NT2/D1 (cell line): Measurements from ENCODE around the gene CDHR3.

Source experiments
- YY1 ChIP-seq: IDR thresholded peaks from 2 replicates; pipeline ENCODE4 v1.6.1; 2011; ENCODE audit not compliant: insufficient read length, insufficient read depth
- ZNF274 ChIP-seq: IDR thresholded peaks from 2 replicates; pipeline ENCODE4 v1.6.1; 2011; ENCODE audit warnings: mild to moderate bottlenecking, low read depth, low read length

DNA sequence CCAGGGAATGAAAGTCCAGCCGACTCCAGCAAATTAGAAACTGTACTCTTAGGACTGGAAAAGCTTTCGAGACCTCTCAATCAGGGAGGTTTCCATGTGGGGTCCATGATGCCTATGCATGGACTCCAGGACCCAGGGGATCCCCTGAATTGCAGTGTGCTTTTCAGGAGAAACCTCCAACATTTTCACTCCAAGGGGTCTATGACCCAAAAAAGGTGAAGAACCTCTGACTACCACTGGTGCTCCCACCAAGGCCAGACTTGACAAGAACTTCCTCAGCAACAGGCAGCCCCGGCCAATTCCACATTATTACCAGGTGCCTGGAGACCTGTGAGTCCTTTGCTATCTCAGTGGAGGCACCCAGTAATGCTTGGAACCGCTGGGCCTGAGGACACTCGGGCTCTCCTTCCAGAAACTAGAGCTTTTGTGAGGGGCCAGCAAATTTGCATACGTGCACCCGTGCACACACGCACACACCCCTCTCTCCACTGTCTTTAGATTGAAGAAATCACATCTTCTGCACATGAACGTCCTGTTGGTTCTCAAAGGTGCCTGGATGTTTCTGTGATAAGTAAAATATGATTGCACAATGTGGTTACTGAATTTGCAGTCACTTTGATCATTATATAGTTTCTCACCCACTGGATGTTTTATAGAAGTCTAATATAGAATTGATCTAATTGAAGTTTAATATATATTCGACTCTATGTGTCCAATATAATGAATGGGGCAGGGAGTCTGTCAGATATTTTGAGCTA, 94.3 kb downstream of the CDHR3 start:
- TF ChIP-seq YY1 (no peak), ZNF274 (no peak)
